Thyroid gland (tissue), 4 donors: Measurements from ENCODE around the gene CUL9.

Experiments
- CTCF ChIP-seq, 6 experiments: fragments of 200-600 bp in 3 of 6; fragments of 450-650 bp in 3 of 6; sonication (generic) in 3 of 6; IDR thresholded peaks; one replicate each; pipeline ENCODE4 v1.5.1; 2016 to 2019; ENCODE audit warnings: antibody characterized with exemption in 6 of 6, mild to moderate bottlenecking in 2 of 6, inconsistent platforms in 1 of 6, moderate library complexity in 1 of 6
- POLR2A ChIP-seq, 2 donors: fragments of 450-650 bp; IDR thresholded peaks; one replicate each; pipeline ENCODE4 v1.6.1; 2017; ENCODE audit warnings: antibody characterized with exemption in 2 of 2, mild to moderate bottlenecking in 2 of 2, moderate library complexity in 1 of 2

GRCh38 chr6:43247114-43247999 is 65.4 kb downstream of the CUL9 start:
- TF ChIP-seq CTCF (IDR thresholded peaks at IDR 0.05) (peak in 1 of 6 experiments; percentile 25), POLR2A (IDR thresholded peaks at IDR 0.05) (no peak)
